ENCODE measurements around the gene RGS19. TPM values are rescaled to one million over a fixed set of nuclear protein-coding genes. Genes with fewer than 3 reads are reported as not detected.

RGS19 gene
- total and polyA plus RNA-seq, 2 of the 8 experiments (the other 6 are each of a cell fraction or from before 2014, with no cell fraction given), result 12.7 to 16.8 TPM

- TF ChIP-seq CHD7 (IDR thresholded peaks at IDR 0.05; ENCODE audit: insufficient replicate concordance, low read length) (no peak), SP2 (IDR thresholded peaks at IDR 0.05; ENCODE audit: low read length) (no peak), SP4 (IDR thresholded peaks at IDR 0.05; ENCODE audit: low read length) (no peak), TAF1 (IDR thresholded peaks at IDR 0.05; ENCODE audit: low read depth, low read length) (no peak), ASH2L (IDR thresholded peaks at IDR 0.05; ENCODE audit: low read length) (no peak), POLR2AphosphoS5 (IDR thresholded peaks at IDR 0.05; ENCODE audit: low read depth, low read length) (no peak)
Measured at GRCh38 chr20:64047046-64047389, 32.3 kb downstream of the RGS19 start (continued).
